Kidney epithelial cell (primary cell): ENCODE results near the gene CCN5. TPM values are rescaled to one million over a fixed set of nuclear protein-coding genes. Genes with fewer than 3 reads are reported as not detected.

Experiments
- DNase-seq: peaks from one replicate; pipeline ENCODE4 v3.0.0-alpha.2; 2010; ENCODE audit warnings: low read depth
- H3K27me3 ChIP-seq: 2 replicates; pipeline ENCODE4 v1.6.0; 2011; ENCODE audit warnings: low read length; ENCODE audit not compliant: control insufficient read depth, insufficient read depth
- H3K36me3 ChIP-seq: 2 replicates; pipeline ENCODE4 v1.5.1; 2011; ENCODE audit warnings: low read length; ENCODE audit not compliant: control insufficient read depth, insufficient read depth
- H3K4me3 ChIP-seq: 2 replicates; pipeline ENCODE4 v1.5.1; 2011; ENCODE audit warnings: low read depth, mild to moderate bottlenecking, control low read depth, low read length
- CTCF ChIP-seq: IDR thresholded peaks from 2 replicates; pipeline ENCODE4 v1.5.1; 2011; ENCODE audit warnings: mild to moderate bottlenecking, moderate library complexity, low read length, control low read depth, inconsistent platforms; ENCODE audit not compliant: insufficient read depth, poor library complexity, severe bottlenecking
- total RNA-seq: library from RNA; depleted of rRNA; stranded (reverse); fragments of >200 nt; gene quantifications from 2 replicates; pipeline ENCODE4 v1.2.3, GENCODE V29; 2015

Gene CCN5
- total RNA-seq, 1 donor from 2014 or later, result not detected

DNA sequence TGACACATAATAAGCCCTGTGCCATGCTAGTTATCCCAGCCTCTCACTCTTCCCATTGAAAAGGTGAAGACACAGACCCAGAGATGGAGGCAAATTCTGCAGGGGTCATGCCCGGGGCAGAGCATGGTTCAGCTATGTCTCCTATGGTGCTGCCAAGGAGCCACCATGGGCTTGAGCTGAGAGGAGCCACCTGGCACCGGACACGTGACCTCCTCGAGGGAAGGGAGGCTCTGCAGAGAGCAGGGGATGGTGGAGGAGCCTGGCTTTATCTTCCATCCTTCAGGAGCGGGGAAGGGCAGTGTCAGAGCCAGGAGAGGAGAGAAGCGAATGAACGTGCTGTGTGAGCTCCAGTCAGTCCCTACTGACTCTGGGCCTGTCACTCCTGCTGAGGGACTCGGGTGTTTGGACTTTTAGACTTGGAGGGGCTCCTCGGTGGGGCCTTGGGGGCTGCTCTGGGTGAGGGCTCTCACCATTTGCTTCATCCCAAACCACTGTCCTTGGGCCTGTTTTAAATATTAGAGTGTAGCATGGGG lies 11.1 kb upstream of the CCN5 start:
- TF ChIP-seq CTCF, result no peak
- DNase-seq, result no peak
- Histone ChIP-seq H3K36me3 (no peaks in the 10 kb centered on the region), H3K27me3 (no peaks in the 10 kb centered on the region), H3K4me3 (no peak overlapping the region)

DNA sequence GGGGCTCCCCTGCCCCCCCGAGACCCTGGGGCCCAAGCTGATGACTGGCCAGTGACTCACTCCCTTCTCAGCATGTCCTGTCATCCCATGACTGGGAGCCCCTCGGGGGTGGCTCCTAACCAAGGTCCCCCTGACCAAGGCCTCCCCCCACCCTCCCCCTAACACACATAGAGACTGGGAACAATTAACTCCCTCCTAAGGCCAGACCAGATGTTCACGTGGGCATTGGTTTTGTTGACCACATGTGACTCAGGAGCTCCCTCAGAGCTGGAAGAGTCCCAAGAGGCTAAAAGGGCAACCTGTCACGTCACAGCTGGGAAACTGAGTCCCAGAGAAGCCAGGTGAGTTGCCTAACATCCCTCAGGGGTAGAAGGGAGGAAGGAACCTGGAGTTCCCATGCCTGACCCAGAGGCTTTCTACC lies 10.6 kb upstream of the CCN5 start:
- H3K4me3 ChIP-seq, result no peak overlapping the region
- TF ChIP-seq CTCF, result no peak
- H3K27me3 ChIP-seq, result no peaks in the 10 kb centered on the region
- DNase-seq, result no peak
- no peaks in the 10 kb centered on the region for H3K36me3 ChIP-seq

GRCh38 chr20:44705364-44706094 lies 9.6 kb upstream of the CCN5 start:
- Histone ChIP-seq H3K36me3 (no peaks in the 10 kb centered on the region), H3K27me3 (no peaks in the 10 kb centered on the region), H3K4me3 (no peak overlapping the region)
- TF ChIP-seq CTCF, result no peak
- no peak for DNase-seq

DNA sequence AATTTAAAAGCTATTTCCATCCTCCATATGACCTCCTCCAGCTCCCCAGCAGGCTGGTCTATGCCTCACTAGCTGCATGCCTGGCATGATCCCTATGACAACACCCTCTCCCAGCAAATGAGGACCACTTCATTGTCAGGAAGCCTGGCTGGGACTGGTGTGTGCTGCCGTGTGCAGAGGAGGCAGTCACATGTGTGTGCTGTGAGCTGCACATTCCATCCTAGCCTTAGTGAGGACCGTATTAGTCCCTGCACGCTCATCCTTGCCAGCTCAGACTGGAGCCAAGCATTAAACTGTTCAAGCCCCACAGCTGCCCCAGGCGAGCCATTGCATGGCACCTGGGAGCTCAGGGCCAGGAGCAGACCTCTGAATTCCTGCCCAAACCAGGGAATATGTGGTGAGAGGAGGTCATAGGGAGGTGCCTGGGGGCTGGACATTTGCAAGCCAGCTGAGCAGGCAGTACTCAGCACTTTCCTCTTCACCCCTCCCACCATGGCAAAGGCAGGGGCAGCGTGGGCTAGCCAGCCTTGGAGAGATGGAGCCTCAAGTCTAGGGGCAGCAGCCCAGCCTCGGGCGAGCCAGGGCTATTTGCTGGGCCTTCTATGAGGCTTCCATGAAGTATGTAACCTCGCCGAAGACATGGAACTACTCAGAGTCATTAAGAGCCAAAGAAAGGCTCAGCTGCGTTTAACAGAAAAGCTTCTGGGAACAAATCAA lies 8.7 kb upstream of the CCN5 start:
- no peaks in the 10 kb centered on the region for H3K36me3 ChIP-seq
- H3K27me3 ChIP-seq, result no peaks in the 10 kb centered on the region
- DNase-seq, result no peak
- H3K4me3 ChIP-seq, result no peak overlapping the region
- TF ChIP-seq CTCF, result no peak

- TF ChIP-seq CTCF, result no peak
- Histone ChIP-seq H3K4me3 (no peak overlapping the region), H3K36me3 (no peaks in the 10 kb centered on the region), H3K27me3 (no peaks in the 10 kb centered on the region)
- no peak for DNase-seq
Measured at GRCh38 chr20:44707018-44707579, 8.1 kb upstream of the CCN5 start.
